Breast epithelium (tissue), 3 donors: ENCODE measurements around the gene LONP1.

Source experiments
- CTCF ChIP-seq, 3 donors: fragments of 450-650 bp; IDR thresholded peaks; one replicate each; pipeline ENCODE4 v1.5.1; 2016 to 2017; ENCODE audit warnings: antibody characterized with exemption in 3 of 3, mild to moderate bottlenecking in 3 of 3, moderate library complexity in 3 of 3
- POLR2A ChIP-seq: fragments of 450-650 bp; IDR thresholded peaks from one replicate; pipeline ENCODE4 v1.6.1; 2016; ENCODE audit warnings: antibody characterized with exemption, mild to moderate bottlenecking, moderate library complexity
- POLR2AphosphoS5 ChIP-seq, 3 donors: sonication (generic); formaldehyde crosslinking; IDR thresholded peaks; one replicate each; pipeline ENCODE4 v1.6.1; 2017; ENCODE audit warnings: antibody characterized with exemption in 3 of 3

- TF ChIP-seq CTCF (IDR thresholded peaks at IDR 0.05) (no peak), POLR2AphosphoS5 (IDR thresholded peaks at IDR 0.05) (no peak), POLR2A (no peak)
Measured at GRCh38 chr19:5762608-5763217, 42.8 kb upstream of the LONP1 start.
